K562 (cell line): Measurements from ENCODE around the gene MAST3. TPM values are rescaled to one million over a fixed set of nuclear protein-coding genes. Genes with fewer than 3 reads are reported as not detected.

Experiments
- ATAC-seq: fragments of 200-7000 bp; cut with Tn5 transposase; 3 replicates; pipeline ENCODE4 v1.9.1; 2020; ENCODE audit warnings: moderate library complexity
- BruUV-seq: library from RNA; stranded (reverse); fragments of 400-500 nt; replicated peaks from 2 replicates; lab custom pipeline; 2021; lab: Mats Ljungman, UMichigan
- CTCF ChIA-PET: fragments of 300-600 bp; formaldehyde crosslinking; extraction: SDS; loops from one replicate; lab custom pipeline; 2021; ENCODE audit warnings: low intra/inter-chr PET ratio; lab: Yijun Ruan, JAX
- POLR2A ChIA-PET: fragments of 300-600, 350-650 bp; sonication (Branson Sonifier 250); formaldehyde crosslinking; extraction: SDS; loops from one replicate; lab custom pipeline; 2021; ENCODE audit warnings: antibody characterized with exemption, inconsistent platforms; lab: Yijun Ruan, JAX
- DNase-seq, 4 experiments: peaks; one replicate each; pipeline versions ENCODE4 v3.0.0 to v3.0.0-alpha.2; 2011 to 2018; ENCODE audit warnings: low spot score in 3 of 4, mixed read lengths in 3 of 4; ENCODE audit errors: extremely low read depth in 1 of 4
- FAIRE-seq: peaks from 2 replicates; lab custom pipeline; 2011; peaks lifted over from hg19 to GRCh38; lab: Jason Lieb, UNC
- H2AFZ ChIP-seq: 2 replicates; pipeline ENCODE4 v1.6.0; 2011; ENCODE audit warnings: low read depth, low read length, control low read depth, inconsistent platforms
- H3K27ac ChIP-seq: fragments of 200-600 bp; 3 replicates; pipeline ENCODE4 v1.8.0; 2011; ENCODE audit warnings: low read depth, mild to moderate bottlenecking, control low read depth, inconsistent platforms, low read length, moderate library complexity, mixed read lengths; ENCODE audit errors: extremely low read depth
- H3K27me3 ChIP-seq, 2 experiments: fragments of 300-600 bp in 1 of 2; 2 replicates in 1 of 2; 3 replicates in 1 of 2; pipeline versions ENCODE4 v1.6.0 to v1.8.0; 2011; ENCODE audit warnings: inconsistent platforms in 2 of 2, low read length in 2 of 2, mild to moderate bottlenecking in 1 of 2, mixed read lengths in 1 of 2, moderate library complexity in 1 of 2; ENCODE audit not compliant: control insufficient read depth in 2 of 2, insufficient read depth in 2 of 2
- H3K36me3 ChIP-seq: fragments of 300-600 bp; 3 replicates; pipeline ENCODE4 v1.8.0; 2011; ENCODE audit warnings: mild to moderate bottlenecking, low read length, inconsistent platforms; ENCODE audit not compliant: control insufficient read depth, insufficient read depth
- H3K4me1 ChIP-seq, 2 experiments: fragments of 200-600 bp in 1 of 2; replicated peaks in 1 of 2; 2 replicates in 1 of 2; 3 replicates in 1 of 2; pipeline versions ENCODE4 v1.5.1 to v1.8.0; 2011; ENCODE audit warnings: inconsistent platforms in 2 of 2, low read length in 2 of 2, mild to moderate bottlenecking in 1 of 2, mixed read lengths in 1 of 2, moderate library complexity in 1 of 2; ENCODE audit not compliant: control insufficient read depth in 2 of 2, insufficient read depth in 2 of 2
- H3K4me2 ChIP-seq: 2 replicates; pipeline ENCODE4 v1.6.1; 2011; ENCODE audit warnings: low read length, control low read depth, inconsistent platforms, mixed read lengths; ENCODE audit not compliant: insufficient read depth
- H3K4me3 ChIP-seq: fragments of 200-600 bp; sonication (generic), shearing (Covaris generic); 2 replicates; pipeline ENCODE4 v1.5.1; 2016; ENCODE audit warnings: control low read depth, inconsistent platforms
- H3K79me2 ChIP-seq: fragments of 200-600 bp; 3 replicates; pipeline ENCODE4 v1.8.0; 2011; ENCODE audit warnings: low read length, inconsistent platforms; ENCODE audit not compliant: control insufficient read depth, insufficient read depth
- H3K9ac ChIP-seq, 2 experiments: 2 replicates each; pipeline versions ENCODE4 v1.6.0 to v1.6.1; 2011; ENCODE audit warnings: low read depth in 2 of 2, low read length in 2 of 2, control low read depth in 1 of 2, inconsistent platforms in 1 of 2, mild to moderate bottlenecking in 1 of 2, mixed read lengths in 1 of 2; ENCODE audit not compliant: insufficient read depth in 1 of 2
- H3K9me1 ChIP-seq: one replicate; pipeline ENCODE4 v1.6.0; 2011; ENCODE audit warnings: inconsistent platforms, mild to moderate bottlenecking, low read length, moderate library complexity; ENCODE audit not compliant: control insufficient read depth, insufficient read depth
- H3K9me3 ChIP-seq: replicated peaks from 2 replicates; pipeline ENCODE4 v1.5.1; 2011; ENCODE audit warnings: low read depth, low read length, inconsistent platforms; ENCODE audit not compliant: control insufficient read depth, insufficient read depth
- H4K20me1 ChIP-seq: replicated peaks from 2 replicates; pipeline ENCODE4 v1.6.1; 2011; ENCODE audit warnings: low read length, inconsistent platforms, mixed read lengths; ENCODE audit not compliant: control insufficient read depth, insufficient read depth
- DACH1 ChIP-seq: fragments of 450-650 bp; IDR thresholded peaks from 2 replicates; pipeline ENCODE4 v1.6.1; 2018; ENCODE audit not compliant: partially characterized antibody
- EGR1 ChIP-seq: fragments of 450-650 bp; conservative IDR thresholded peaks from 2 replicates; pipeline ENCODE4 v1.6.1; 2017; ENCODE audit warnings: mild to moderate bottlenecking
- KLF1 ChIP-seq: fragments of 450-650 bp; IDR thresholded peaks from 2 replicates; pipeline ENCODE4 v1.6.1; 2016; ENCODE audit warnings: missing genetic modification characterization, missing compliant biosample characterization
- MTA2 ChIP-seq: fragments of 450-650 bp; IDR thresholded peaks from 2 replicates; pipeline ENCODE4 v1.6.1; 2016; ENCODE audit warnings: low read depth
- MTA3 ChIP-seq: fragments of 450-650 bp; formaldehyde crosslinking; IDR thresholded peaks from 2 replicates; pipeline ENCODE4 v1.6.1; 2017; ENCODE audit warnings: mild to moderate bottlenecking, borderline replicate concordance
- NFE2 ChIP-seq: IDR thresholded peaks from 2 replicates; pipeline ENCODE4 v1.6.1; 2014; ENCODE audit warnings: antibody characterized with exemption, low read depth
- NR4A1 ChIP-seq, 2 experiments: fragments of 250-450 bp in 1 of 2; fragments of 450-650 bp in 1 of 2; sonication (Bioruptor Pico) in 1 of 2; IDR thresholded peaks; 2 replicates each; pipeline versions ENCODE4 v1.4.0 to v1.6.1; 2016 to 2020; ENCODE audit warnings: mild to moderate bottlenecking in 2 of 2, missing compliant biosample characterization in 1 of 2, missing genetic modification characterization in 1 of 2, moderate library complexity in 1 of 2
- RBM15 ChIP-seq: fragments of 200-400 bp; formaldehyde crosslinking; IDR thresholded peaks from 2 replicates; pipeline ENCODE4 v1.6.1; 2018; ENCODE audit warnings: mild to moderate bottlenecking, low read length, moderate library complexity; ENCODE audit not compliant: insufficient read depth
- RHOXF2B ChIP-seq: fragments of 250-450 bp; sonication (Bioruptor Pico); conservative IDR thresholded peaks from 2 replicates; pipeline ENCODE4 v1.5.1; 2021
- ZBTB33 ChIP-seq: sonication (generic); formaldehyde crosslinking; IDR thresholded peaks from 2 replicates; pipeline ENCODE4 v1.8.1; 2023; ENCODE audit warnings: mild to moderate bottlenecking, missing genetic modification reagents
- ZNF395 ChIP-seq: fragments of 200-800 bp; sonication (Bioruptor generic); IDR thresholded peaks from 2 replicates; pipeline ENCODE4 v1.6.1; 2017; ENCODE audit warnings: missing genetic modification characterization, missing compliant biosample characterization
- ZNF57 ChIP-seq: fragments of 450-650 bp; formaldehyde crosslinking; IDR thresholded peaks from 2 replicates; pipeline ENCODE4 v1.4.0; 2020; ENCODE audit warnings: mild to moderate bottlenecking, moderate library complexity
- WGBS: fragments of 100-300 bp; shearing (Covaris generic); methylation state at CpG from one replicate; pipeline ENCODE4 v1.1.6; 2016; ENCODE audit warnings: low coverage, mixed read lengths; ENCODE audit not compliant: insufficient coverage; ENCODE audit errors: missing lambda C conversion rate; 5-methylcytosine and 5-hydroxymethylcytosine counted together
- in situ Hi-C: fragments of 300-500 bp; cut with MboI; formaldehyde crosslinking; loops from 4 replicates; pipeline ENCODE4 v1.15.0; 2018; ENCODE audit warnings: inconsistent platforms, mixed read lengths
- intact Hi-C: fragments of 100-400 bp; cut with micrococcal nuclease; formaldehyde crosslinking; loops from 2 replicates; pipeline ENCODE4 v1.14.2; 2022
- polyA plus RNA-seq, 8 experiments: library from polyadenylated mRNA; depleted of rRNA in 4 of 8; stranded (reverse) in 5 of 8; unstranded in 3 of 8; fragments of >200 nt; fragmentation: Nextera tagmentation in 2 of 8; fragmentation: Illumina TruSeq in 1 of 8; extraction: Ambion mirVana in 2 of 8; extraction: Trizol in 1 of 8; gene quantifications; 2 replicates each; pipeline versions ENCODE4 v1.2.1 to v1.2.3, GENCODE V29; 2011 to 2014; ENCODE audit warnings: inconsistent platforms in 1 of 8, missing spikeins in 1 of 8
- total RNA-seq, 7 experiments: library from RNA; depleted of rRNA in 6 of 7; stranded (reverse); fragments of >200 nt in 6 of 7; fragmentation: Illumina TruSeq in 2 of 7; extraction: Trizol in 2 of 7; gene quantifications; 2 replicates each; pipeline versions ENCODE4 v1.2.1 to v1.2.3, GENCODE V29; 2011 to 2021; ENCODE audit warnings: low replicate concordance in 1 of 7

MAST3 gene
- total and polyA plus RNA-seq, 9 of the 15 experiments (the other 6 are each of a cell fraction or from before 2014, with no cell fraction given): 0.94 to 9.9 (median 2.4) TPM

GRCh38 chr19:18108897-18109296 lies 11.3 kb downstream of the MAST3 start:
- no peaks in the 10 kb centered on the region for H4K20me1 ChIP-seq
- WGBS: 48% methylated on average over 2 of the region's 2 CpGs
- H3K27ac ChIP-seq: no peak overlapping the region
- BruUV-seq: no TSS peak
- no peak for TF ChIP-seq MTA3
- no peak for TF ChIP-seq KLF1 (tag)
- FAIRE-seq (no peak), DNase-seq (no peak), ATAC-seq (no peak)
- H3K4me2 ChIP-seq: no peak overlapping the region
- H2AFZ ChIP-seq: no peak overlapping the region
- no peaks in the 10 kb centered on the region for H3K79me2 ChIP-seq
- peaks cover 17 to 32% of the 10 kb centered on the region in 2 experiments for H3K4me1 ChIP-seq
- no peaks in the 10 kb centered on the region for H3K9me3 ChIP-seq
- ChIA-PET CTCF (no interaction called here), POLR2A (interaction anchor here (0.7 to 2.2 kb wide), 4 partner anchors 11 to 280 kb away, joined by 3 to 7 read pairs (median 4); partner anchors contain the start of gene MAST3)
- H3K36me3 ChIP-seq: peaks cover 6% of the 10 kb centered on the region; the same call in 1 of the 3 replicates
- H3K9ac ChIP-seq: peak overlapping the region in 1 of 2 experiments; percentile 93; a peak in 1 of 4 replicates
- H3K4me3 ChIP-seq: no peak overlapping the region
- H3K9me1 ChIP-seq: no peaks in the 10 kb centered on the region
- intact Hi-C loops (no loop called here), in situ Hi-C loops (no loop called here)
- H3K27me3 ChIP-seq: no peaks in the 10 kb centered on the region

DNA sequence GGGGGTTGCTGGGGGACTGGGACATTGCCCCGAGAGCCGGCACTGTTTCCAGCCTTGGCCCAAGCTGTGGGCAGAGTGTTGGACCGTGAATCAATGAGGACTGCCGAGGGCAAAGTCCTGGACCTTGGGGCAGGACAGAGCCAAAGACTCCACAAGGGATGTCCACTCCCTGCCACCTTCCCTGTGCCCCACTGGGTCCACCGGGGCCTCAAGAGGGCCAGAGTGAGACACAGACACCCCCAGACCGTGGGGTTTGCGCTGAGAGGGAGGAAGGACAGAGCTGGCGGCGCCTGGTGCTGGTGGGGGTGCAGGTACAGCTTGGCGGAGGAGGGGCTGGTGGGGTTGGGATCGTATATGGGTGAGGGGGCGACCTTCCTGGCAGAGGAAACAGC lies 11.8 kb downstream of the MAST3 start:
- POLR2A ChIA-PET: interaction anchor here (0.5 to 2.2 kb wide), 5 partner anchors 9 to 280 kb away, joined by 3 to 7 read pairs (median 3); partner anchors contain the start of gene MAST3
- intact Hi-C loops: no loop called here
- TF ChIP-seq ZNF395 (no peak), MTA2 (no peak), ZBTB33 (CRISPR knock-in tag) (0 out of 2 replicates have a peak, but pooled peaks have one; percentile 1), EGR1 (0 out of 2 replicates have a peak, but pooled peaks have one; percentile 38), ZNF57 (CRISPR knock-in tag) (no peak), NFE2 (no peak), RBM15 (no peak), NR4A1 (CRISPR knock-in tag; IDR thresholded peaks at IDR 0.05) (no peak), NR4A1 (tag; IDR thresholded peaks at IDR 0.05) (no peak), DACH1 (peak; percentile 26), RHOXF2B (CRISPR knock-in tag) (no peak)

More for the DNA sequence above, 11.8 kb downstream of the MAST3 start:
- no peaks in the 10 kb centered on the region for H3K9me1 ChIP-seq
- FAIRE-seq: no peak
- CTCF ChIA-PET: no interaction called here
- no peaks in the 10 kb centered on the region for H4K20me1 ChIP-seq
- in situ Hi-C loops: no loop called here
- H2AFZ ChIP-seq: peak overlapping the region; percentile 87
- H3K36me3 ChIP-seq: peaks cover 6% of the 10 kb centered on the region; the same call in 1 of the 3 replicates
- no peaks in the 10 kb centered on the region for H3K79me2 ChIP-seq
- no peak overlapping the region for H3K27ac ChIP-seq
- H3K9me3 ChIP-seq: no peaks in the 10 kb centered on the region
- no peak for ATAC-seq
- no peak for DNase-seq
- peak overlapping the region; percentile 61 to 93; a peak in 3 of 4 replicates for H3K9ac ChIP-seq
- WGBS: 63% methylated on average over 8 of the region's 12 CpGs
- peaks cover 17 to 28% of the 10 kb centered on the region in 2 experiments for H3K4me1 ChIP-seq
- no peaks in the 10 kb centered on the region for H3K27me3 ChIP-seq
- peak overlapping the region; percentile 89 for H3K4me2 ChIP-seq
- BruUV-seq: no TSS peak
- H3K4me3 ChIP-seq: peak overlapping the region; percentile 63
